HTR-8/SVneo (cell line): ENCODE measurements around the gene DAPK2.

ENCODE experiments used
- DNase-seq: peaks from one replicate; pipeline ENCODE4 v3.0.0; 2011; ENCODE audit warnings: low spot score, mixed read lengths; ENCODE audit not compliant: insufficient read length
- FAIRE-seq: peaks from 2 replicates; lab custom pipeline; 2011; peaks lifted over from hg19 to GRCh38; lab: Jason Lieb, UNC

Gene DAPK2

DNA sequence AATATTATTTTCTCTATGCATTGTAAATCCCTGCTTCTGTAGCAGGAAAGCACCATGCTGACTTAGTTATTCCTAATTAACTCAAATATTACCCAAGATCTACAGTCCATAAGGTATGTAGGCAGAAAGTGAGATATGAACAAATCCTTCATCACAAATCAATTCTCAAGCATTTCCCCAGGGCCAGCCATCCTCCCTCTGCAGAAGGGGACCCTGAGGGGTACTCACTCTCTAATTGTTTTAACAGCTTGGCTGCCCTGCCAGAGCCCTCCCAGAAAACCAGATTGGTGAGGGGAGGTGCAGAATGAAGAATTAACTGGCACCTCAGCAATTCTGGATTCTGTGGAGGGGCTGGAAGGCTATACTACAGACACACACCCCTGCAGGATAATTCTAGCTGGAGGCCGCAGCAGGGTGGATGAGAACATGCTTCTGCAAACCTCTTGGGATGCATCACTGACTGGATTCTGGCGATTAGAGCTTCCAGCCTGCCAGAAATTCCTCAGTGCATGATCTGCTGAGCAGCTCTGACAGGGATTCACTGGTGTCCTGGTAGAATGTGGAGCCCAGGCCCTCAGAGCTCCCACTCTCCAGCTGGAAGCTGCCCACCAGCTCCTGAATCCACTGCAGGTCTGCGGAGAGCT is 123.9 kb downstream of the DAPK2 start:
- DNase-seq (no peak), FAIRE-seq (no peak)

DNA sequence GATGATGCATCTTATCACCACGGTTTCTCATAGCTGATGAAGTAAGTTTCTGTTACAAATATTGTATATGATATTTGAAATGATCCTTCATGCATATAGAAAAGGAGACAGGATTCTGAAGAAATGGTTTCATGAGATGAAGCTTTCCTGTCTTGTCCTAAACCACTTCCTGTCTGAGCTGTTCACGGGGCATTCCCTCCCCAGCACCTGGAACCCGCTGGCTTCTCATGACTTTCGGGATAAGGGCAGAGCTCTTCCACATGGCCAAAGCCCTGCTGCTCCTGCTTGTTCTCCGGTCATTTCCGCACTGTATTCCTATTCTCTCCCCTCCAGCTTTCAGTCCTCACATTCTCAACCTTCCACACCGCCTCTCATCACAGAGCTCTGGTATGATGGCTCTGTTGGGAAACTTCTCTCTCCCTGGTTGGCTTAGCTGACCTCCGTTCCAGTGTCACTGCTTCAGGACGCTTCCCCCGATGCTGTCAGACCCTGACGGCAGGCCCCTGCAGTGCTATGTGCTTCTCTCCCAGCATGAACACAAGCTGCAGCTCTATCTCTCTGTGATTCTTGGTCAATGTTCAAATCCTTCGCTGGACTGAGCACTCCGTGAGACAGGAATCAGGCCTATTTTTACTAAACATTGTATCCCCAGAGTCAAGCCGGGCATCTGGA is 125.6 kb downstream of the DAPK2 start:
- no peak for FAIRE-seq
- no peak for DNase-seq

DNA sequence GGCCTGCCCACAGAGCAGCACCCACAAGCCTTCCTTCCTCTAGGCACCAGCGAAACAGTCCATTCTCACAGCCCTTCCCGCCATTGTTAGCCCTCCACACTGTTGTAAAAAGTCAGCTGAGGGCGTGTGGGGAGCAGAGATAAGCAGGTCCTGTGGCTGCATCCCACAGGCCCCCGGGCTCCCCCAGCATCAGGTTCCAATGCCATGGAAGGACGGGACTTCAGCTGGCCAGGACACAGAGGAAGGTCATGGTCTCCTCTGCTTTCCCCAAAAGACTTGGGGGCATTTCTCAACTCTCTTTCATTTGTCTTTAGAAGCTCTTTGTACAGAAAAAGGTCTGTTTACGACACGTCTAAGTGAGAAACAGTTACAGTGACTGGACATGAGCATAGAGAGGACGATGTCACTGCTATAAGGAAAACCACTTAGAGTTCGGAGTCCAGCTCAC is 127.4 kb downstream of the DAPK2 start:
- FAIRE-seq (no peak), DNase-seq (no peak)

- FAIRE-seq (no peak), DNase-seq (no peak)
Measured at GRCh38 chr15:63918317-63918672, 128.0 kb downstream of the DAPK2 start.

DNA sequence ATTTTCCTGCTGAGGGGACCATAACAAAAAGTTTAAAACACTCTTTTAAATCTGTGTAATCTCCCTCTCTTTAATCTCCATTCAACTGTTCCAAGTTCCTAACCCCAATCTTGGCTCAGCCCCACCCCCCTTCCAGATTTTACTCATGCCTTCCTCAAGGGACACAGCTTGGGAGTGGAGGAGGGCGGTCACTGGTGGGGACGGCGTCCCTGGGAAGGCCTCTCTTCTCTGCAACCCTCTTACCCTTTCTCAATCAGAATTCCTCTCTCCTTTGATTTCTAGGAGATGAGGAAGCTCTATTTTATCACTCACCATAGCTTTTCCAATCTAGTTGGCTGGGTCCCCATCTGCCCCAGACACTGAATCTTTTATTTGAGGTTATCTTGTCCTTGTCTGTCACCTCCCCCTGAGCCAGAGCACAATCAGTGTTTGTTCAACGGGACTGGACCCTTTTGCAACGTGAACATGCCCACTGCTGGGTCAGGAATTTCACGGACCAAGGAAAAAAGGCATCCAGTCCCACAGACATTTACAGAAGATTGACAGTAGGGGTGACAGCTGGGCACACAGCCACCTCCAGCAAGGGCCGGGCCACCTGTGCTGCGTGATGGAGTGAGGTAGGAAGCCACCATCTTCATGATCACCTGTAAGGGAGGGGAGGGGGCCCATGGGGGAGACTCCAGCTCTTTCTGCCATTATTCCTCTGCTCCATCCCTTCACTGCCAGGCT is 128.5 kb downstream of the DAPK2 start:
- FAIRE-seq (no peak), DNase-seq (no peak)

DNA sequence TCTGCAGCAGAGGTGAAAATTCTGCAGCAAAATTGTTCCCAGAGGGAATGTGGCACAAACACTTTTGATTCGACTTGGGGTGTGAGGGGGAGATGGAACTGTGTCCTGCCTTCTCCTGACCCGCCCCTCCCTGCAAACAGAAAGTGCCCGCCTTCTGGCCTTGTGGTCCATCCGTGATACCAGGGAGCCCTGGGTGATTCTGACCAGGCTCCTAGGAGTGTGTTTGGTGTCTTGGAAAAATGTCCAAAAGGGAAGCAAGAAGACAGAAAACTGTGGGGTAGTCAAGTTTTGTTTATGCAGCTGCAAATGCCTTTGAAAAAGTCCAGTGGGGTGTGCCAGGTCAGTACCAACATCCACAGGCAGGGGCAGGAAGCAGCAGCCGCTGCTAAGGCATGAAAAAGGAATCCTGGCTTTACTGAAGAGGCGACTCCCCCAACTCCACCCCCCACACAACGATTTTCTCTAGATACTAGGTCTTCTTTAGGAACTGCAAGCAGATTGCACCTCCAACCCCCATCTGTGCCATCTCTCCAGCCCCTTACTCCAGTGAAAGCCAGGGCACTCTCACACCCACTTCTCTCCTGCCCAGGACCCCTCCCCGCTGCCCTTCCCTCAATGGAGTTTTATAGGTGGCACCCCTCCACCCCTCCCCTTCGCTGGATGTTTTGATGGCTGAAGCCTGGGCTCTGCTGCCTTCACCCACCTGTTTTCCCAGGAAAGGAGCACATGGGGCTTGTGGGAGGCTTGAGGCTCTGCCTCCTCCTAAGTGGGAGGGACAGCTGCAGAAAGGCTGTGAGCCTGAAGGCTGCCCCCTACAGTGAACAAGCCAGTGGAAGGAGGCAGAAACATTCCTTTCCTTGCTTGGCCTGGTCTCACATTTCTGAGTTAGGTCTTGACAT is 130.2 kb downstream of the DAPK2 start:
- DNase-seq (peak; percentile 68), FAIRE-seq (no peak)

DNA sequence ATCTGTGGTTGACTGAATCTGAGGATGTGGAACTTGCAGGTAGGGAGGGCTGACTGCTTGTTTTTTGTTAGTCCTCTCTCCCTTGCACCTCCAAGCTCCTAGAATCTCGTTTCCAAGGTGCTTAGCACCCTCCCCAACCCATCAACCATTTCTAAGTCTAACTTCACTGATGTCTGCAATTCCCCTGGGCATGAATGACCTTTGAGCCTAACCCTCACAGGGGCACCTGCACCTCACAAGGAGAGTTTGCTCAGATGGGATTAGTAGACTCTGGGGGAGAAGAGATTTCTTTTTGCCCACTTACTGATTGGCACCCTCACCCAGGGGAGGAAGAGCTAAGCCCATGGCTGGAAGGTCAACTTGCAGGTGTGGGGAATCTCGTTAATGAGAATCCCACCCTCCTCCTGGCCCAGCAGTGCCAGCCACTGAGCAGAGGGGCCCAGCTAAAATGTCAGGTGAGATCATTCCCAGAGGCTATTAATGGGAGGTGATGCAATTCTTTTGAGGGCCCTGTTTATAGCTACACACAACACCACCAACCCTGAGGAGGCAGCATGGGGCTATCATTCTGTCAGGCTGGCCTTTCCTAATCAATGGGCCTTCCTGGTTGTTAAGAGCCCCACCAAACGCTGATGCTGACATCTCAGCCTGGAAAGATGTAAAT is 130.9 kb downstream of the DAPK2 start:
- no peak for FAIRE-seq
- no peak for DNase-seq

GRCh38 chr15:63913786-63914315 is 132.4 kb downstream of the DAPK2 start:
- no peak for FAIRE-seq
- DNase-seq: no peak

DNA sequence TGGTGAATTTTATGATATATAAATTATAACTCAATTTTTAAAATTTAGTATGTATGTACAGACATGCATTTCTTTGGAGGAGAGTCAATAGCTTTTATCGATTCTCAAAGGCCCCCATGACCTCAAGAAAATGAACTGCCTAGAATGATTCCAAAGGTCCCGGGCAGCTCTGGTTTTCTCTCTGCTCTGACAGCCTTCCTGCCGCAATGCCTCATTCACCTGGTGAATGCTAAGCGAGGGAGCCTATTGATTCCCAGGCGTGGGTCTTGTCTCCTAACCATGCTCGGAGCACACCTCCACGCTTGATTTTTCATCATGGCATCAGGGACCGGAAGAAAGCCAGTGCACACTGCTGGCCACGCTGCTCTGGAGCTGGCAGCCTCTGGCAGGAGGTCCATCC is 132.9 kb downstream of the DAPK2 start:
- DNase-seq (no peak), FAIRE-seq (no peak)

- no peak for DNase-seq
- no peak for FAIRE-seq
Measured at GRCh38 chr15:63912061-63912615, 134.1 kb downstream of the DAPK2 start.

- FAIRE-seq (no peak), DNase-seq (no peak)
Measured at GRCh38 chr15:63911160-63911559, 135.1 kb downstream of the DAPK2 start.

- no peak for DNase-seq
- no peak for FAIRE-seq
Measured at GRCh38 chr15:63909819-63910437, 136.4 kb downstream of the DAPK2 start.

DNA sequence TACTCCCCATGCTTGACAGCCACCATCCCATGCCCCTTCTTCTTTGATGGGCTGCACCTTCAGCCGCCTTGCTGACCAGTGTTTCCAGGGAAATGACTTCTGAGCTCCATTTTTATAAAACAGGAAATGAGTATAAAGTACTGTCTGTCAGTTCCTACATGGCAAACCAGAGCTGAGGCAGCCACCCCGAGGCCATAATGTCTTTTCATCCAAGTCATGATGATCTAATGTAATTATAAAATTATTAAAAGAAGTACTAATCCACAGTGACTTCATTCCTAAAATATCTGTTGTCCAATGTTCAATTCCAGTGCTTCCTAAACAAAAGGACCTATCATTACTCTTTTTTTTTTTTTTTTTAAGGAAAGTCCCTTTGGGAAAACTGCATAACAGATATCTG is 137.3 kb downstream of the DAPK2 start:
- FAIRE-seq: no peak

GRCh38 chr15:63908281-63908680 is 138.0 kb downstream of the DAPK2 start:
- DNase-seq (no peak), FAIRE-seq (no peak)

More for the DNA sequence above, 137.3 kb downstream of the DAPK2 start:
- DNase-seq: no peak

DNA sequence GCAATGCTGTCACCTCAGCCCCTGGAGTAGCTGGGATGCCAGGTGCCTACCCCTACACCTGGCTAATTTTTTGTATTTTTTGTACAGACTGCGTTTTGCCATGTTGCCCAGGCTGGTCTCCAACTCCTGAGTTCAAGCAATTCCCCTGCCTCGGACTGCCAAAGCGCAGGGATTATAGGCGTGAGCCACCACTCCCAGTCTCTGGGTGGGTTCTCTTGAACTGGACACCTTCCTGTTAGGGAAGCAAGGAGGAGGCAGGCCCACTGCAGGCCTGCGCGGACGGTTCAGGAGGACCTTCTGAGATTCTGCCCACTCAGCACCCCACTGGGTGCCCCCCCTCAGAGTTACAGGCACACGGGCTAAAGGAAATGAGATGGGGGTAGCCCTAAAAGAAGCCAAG is 138.8 kb downstream of the DAPK2 start:
- FAIRE-seq: no peak
- no peak for DNase-seq

DNA sequence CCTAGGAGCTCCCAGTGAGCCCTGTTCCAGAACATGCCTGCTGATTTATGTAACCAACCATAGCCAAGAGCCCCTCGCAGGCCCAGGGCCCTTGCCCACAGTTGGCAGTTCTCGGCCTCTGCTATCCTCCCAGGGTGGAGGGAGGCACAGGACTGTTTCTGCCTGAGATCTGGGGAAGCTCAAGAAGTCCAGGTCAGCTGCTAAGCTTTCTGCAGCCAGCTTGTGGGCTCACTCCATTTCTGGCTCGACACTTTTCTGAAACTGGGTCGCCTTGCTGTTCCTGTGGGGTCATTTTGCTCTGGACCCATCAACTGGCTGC is 140.1 kb downstream of the DAPK2 start:
- FAIRE-seq (no peak), DNase-seq (no peak)

- DNase-seq (no peak), FAIRE-seq (no peak)
Measured at GRCh38 chr15:63905558-63906265, 140.6 kb downstream of the DAPK2 start.

- FAIRE-seq: no peak
- no peak for DNase-seq
Measured at GRCh38 chr15:63905131-63905530, 141.2 kb downstream of the DAPK2 start.

GRCh38 chr15:63904042-63904441 is 142.2 kb downstream of the DAPK2 start:
- FAIRE-seq (no peak), DNase-seq (no peak)
